ENCODE data around the gene SLIT3.

- TF ChIP-seq EZH2 (IDR thresholded peaks at IDR 0.05; ENCODE audit: borderline replicate concordance, low read depth, low read length, severe bottlenecking) = no peak
- no peak for TF ChIP-seq CTCF (IDR thresholded peaks at IDR 0.05; ENCODE audit: borderline replicate concordance, extremely low read depth, low read length, poor library complexity, severe bottlenecking)
These were observed 134.9 kb downstream of the SLIT3 start for GRCh38 chr5:169166078-169166477.

Measured in DND-41 (cell line).